ENCODE results near the gene STEAP1B.

- TF ChIP-seq ZNF274 (IDR thresholded peaks at IDR 0.05; ENCODE audit: low read depth, low read length) (no peak), YY1 (IDR thresholded peaks at IDR 0.05; ENCODE audit: insufficient read depth, insufficient read length) (no peak), SUZ12 (IDR thresholded peaks at IDR 0.05; ENCODE audit: extremely low read depth, insufficient read depth, insufficient read length) (no peak)
Observed at GRCh38 chr7:22477262-22477661, 22.7 kb downstream of the STEAP1B start.
